ENCODE data around the gene POU2F2.
A peak's percentile ranks its signal among the peaks of the same experiment; 100 is the strongest.

The POU2F2 gene

DNA sequence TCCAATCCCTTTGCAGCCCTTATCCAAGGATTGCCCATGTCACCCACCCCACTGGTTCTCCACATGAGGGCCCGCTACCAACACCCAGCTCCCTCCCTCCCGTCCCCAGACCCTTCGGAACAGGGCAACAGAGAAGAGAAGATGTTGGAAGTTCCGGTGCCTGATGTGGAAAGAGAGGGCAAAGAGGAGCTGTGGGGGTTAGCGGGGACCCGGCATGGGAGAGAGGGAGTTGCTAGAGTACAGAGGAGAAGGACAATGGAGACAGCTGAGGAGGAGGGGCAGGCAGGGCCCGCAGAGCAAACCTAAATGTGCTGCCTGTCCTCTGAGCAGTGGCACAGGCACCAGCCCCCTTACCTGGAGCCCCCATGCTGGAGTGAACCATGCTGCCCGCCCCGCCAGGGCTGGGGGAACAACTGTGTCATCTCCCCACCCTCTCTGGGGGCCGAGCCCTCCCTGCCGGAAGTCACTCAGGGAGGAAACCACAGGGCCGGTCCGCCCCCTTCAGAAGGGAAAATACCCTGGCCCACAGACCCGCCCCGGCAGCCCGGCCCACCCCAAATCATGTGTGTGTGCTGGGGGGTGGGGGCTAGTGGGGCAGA, at the start of gene POU2F2:
Gene POU2F2, minus strand, starts transcription at position 417 of the 599 bp plus-strand sequence. Its CDS starts 35 bp downstream, at position 382.
- TF ChIP-seq, protein P1, sequence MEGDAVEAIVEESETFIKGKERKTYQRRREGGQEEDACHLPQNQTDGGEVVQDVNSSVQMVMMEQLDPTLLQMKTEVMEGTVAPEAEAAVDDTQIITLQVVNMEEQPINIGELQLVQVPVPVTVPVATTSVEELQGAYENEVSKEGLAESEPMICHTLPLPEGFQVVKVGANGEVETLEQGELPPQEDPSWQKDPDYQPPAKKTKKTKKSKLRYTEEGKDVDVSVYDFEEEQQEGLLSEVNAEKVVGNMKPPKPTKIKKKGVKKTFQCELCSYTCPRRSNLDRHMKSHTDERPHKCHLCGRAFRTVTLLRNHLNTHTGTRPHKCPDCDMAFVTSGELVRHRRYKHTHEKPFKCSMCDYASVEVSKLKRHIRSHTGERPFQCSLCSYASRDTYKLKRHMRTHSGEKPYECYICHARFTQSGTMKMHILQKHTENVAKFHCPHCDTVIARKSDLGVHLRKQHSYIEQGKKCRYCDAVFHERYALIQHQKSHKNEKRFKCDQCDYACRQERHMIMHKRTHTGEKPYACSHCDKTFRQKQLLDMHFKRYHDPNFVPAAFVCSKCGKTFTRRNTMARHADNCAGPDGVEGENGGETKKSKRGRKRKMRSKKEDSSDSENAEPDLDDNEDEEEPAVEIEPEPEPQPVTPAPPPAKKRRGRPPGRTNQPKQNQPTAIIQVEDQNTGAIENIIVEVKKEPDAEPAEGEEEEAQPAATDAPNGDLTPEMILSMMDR (IDR thresholded peaks at IDR 0.05; ENCODE audit: low read length, missing control alignments), result no peak
- no peak for DNase-seq (ENCODE audit: low read depth)
- peak within 1 kb of the TSS; percentile 49 for H3K4me3 ChIP-seq (replicated peaks; ENCODE audit: low read depth, low read length)

DNA sequence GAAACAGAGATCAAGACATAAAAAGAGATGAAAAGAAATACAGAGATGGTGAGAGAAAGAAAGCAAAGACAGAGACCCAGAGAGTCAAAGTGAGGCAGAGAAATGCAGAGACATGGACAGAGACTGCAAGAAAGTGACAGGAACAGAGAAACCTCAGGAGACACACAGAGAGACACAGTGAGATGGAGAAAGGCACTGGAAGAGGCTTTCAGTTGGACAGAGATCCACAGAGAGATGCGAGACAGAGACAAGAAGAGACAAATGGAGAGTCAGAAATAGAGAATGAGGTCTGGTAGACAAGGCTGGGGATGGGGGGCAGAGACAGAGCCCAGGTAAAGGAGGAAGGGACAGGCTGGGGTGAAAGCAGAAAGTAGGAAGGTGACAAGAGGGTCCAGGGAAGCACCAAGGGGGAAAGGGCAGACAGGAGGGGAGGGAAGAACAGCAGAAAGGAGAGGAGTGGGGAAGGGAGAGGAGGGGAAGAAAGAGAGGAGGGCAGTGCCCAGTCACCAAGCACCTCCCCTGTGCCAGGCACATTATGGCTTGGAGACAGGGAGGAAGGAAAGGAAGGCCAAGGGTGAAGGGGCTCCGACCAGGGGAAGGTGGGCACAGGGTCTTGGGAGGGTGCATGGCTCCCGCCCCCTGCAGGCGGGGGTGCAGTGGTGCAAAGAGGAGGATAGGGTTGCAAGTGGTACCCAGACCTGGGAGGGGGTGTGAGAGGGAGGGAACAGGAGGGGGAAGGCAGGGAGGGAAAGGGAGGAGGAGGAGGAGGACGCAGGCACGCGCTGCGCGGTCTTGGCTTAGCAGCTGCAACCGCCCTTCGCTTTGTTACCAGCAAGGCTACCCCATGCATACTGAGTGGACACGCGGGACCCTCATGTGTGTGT, 46.8 kb upstream of the POU2F2 start:
- TF ChIP-seq, protein P1 (IDR thresholded peaks at IDR 0.05; ENCODE audit: low read length, missing control alignments), result peak; percentile 42

DNA sequence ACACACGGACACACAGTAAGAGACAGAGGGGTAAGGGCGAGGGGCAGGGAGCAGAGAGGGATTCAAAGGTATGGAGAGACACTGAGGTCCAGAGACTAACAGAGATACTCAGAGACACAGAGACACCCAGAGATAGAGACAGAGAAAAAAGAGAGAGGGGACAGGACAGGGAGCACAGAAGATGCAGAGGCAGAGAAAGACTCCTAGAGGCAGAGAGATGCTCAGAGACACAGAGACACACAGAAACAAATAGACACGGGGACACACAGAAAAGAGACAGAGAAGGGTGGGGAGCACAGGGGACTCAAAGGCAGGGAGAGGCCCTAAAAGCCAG, 45.4 kb upstream of the POU2F2 start:
- TF ChIP-seq, protein P1 (IDR thresholded peaks at IDR 0.05; ENCODE audit: low read length, missing control alignments), result no peak
- DNase-seq (ENCODE audit: low read depth), result no peak
- no peak overlapping the region for H3K4me3 ChIP-seq (replicated peaks; ENCODE audit: low read depth, low read length)

More for the DNA sequence above, 46.8 kb upstream of the POU2F2 start:
- no peak for DNase-seq (ENCODE audit: low read depth)
- H3K4me3 ChIP-seq (replicated peaks; ENCODE audit: low read depth, low read length), result no peak overlapping the region

DNA sequence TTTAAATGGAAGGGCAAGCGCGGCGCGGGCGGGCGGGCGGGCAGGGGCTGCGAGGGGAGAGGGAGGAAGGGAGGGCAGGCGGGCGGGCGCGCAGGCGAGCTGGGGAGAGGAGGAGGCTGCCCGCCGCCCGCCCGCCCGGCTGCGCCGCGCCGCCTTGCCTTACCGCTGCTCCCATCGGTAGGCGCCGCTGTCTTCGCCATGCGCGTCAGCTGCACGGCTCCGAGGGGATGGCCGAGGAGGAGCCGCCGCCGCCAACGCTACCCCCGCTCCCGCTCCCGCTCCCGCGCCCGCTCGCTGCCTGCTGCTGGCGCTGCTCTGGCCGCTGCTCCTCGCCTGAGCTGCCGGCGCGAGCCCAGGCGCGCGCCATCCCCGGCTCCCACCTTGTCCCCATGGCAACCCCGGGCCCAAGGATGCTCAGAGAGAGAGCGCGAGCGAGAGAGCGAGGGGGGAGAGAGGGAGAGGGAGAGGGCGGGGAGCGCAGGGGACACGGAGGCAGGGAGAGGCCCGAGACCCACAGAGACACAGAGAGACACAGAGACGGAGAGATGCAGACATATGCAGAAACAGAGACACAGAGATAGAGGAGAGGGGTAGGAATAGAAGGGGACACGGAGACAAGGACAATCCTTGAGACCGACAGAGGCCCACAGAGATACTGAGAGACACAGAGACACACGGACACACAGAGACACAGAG, 44.9 kb upstream of the POU2F2 start:
- DNase-seq (ENCODE audit: low read depth), result peak; percentile 72
- TF ChIP-seq, protein P1 (IDR thresholded peaks at IDR 0.05; ENCODE audit: low read length, missing control alignments), result peak; percentile 19
- H3K4me3 ChIP-seq (replicated peaks; ENCODE audit: low read depth, low read length), result peak overlapping the region; percentile 54

DNA sequence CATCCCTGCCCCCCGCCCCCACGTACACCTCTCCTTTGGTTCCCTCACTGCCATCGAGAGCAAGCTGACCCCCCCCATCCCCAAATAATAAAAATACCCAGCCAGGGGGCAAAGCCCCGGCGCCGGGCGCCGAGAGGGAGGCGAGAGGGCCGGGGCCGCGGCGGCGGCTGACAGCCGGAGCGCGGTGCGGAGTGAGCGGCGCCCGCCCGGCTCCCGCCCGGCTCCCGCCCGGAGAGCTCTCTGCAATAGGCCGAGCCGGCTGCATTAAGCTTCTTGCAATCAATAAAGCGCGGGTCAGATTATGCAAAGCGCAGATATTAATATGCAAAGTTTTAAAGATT, 44.4 kb upstream of the POU2F2 start:
- TF ChIP-seq, protein P1 (IDR thresholded peaks at IDR 0.05; ENCODE audit: low read length, missing control alignments), result no peak
- no peak for DNase-seq (ENCODE audit: low read depth)
- H3K4me3 ChIP-seq (replicated peaks; ENCODE audit: low read depth, low read length), result peak overlapping the region; percentile 54

DNA sequence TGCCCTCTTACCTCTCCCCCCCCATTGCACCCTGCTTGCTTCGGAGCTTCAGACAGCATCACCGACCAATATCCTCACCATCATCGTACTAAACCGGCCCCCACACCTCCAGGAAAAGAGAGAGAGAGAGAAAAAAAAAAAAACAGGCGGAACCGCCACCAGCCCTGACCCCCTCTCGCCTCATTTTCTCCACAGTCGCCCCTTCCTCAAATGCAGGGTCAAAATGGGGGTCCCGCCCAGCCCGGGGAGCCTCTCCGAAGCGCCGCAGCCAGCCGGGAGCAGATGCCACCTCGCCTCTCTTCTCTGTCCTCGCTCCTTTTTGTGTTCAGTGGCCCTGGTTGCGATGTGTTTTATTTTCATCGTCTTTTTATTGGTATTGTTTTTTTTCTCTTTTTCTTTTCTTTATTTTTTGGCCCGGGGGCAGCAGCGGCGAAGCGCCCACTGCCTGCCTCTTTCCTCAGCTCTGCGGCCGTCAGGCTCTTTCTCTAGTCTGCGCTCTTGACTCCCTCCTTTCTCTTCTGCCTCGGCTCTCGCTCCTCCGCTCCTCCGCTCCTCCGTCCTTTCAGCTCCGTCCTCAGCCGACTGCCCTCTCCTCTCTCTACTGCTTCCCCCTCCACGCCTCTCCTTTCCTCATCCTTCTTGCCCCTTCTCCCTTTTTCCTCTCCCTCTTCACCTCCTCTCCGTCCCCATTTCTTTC, 43.9 kb upstream of the POU2F2 start:
- peak; percentile 23 for DNase-seq (ENCODE audit: low read depth)
- TF ChIP-seq, protein P1 (IDR thresholded peaks at IDR 0.05; ENCODE audit: low read length, missing control alignments), result no peak

More for the DNA sequence above, 43.9 kb upstream of the POU2F2 start:
- H3K4me3 ChIP-seq (replicated peaks; ENCODE audit: low read depth, low read length), result peak overlapping the region; percentile 54
